Stomach (tissue), 4 donors: ENCODE measurements around the gene DOK5.

Experiments
- EP300 ChIP-seq: sonication (generic); formaldehyde crosslinking; IDR thresholded peaks from one replicate; pipeline ENCODE4 v1.6.1; 2017; ENCODE audit warnings: antibody characterized with exemption
- POLR2A ChIP-seq, 4 donors: fragments of 450-650 bp; IDR thresholded peaks; one replicate each; pipeline ENCODE4 v1.6.1; 2016; ENCODE audit warnings: antibody characterized with exemption in 4 of 4, control low read depth in 2 of 4, mild to moderate bottlenecking in 1 of 4, moderate library complexity in 1 of 4
- POLR2AphosphoS5 ChIP-seq, 3 donors: sonication (generic); formaldehyde crosslinking; IDR thresholded peaks; one replicate each; pipeline ENCODE4 v1.6.1; 2016; ENCODE audit warnings: antibody characterized with exemption in 3 of 3
- TF ChIP-seq, protein P1 (sequence below), 7 experiments: fragments of 450-650 bp in 4 of 7; fragments of 200-600 bp in 3 of 7; sonication (generic) in 3 of 7; IDR thresholded peaks; one replicate each; pipeline ENCODE4 v1.5.1; 2016 to 2019; ENCODE audit warnings: antibody characterized with exemption in 7 of 7, control low read depth in 2 of 7, mild to moderate bottlenecking in 1 of 7

DNA sequence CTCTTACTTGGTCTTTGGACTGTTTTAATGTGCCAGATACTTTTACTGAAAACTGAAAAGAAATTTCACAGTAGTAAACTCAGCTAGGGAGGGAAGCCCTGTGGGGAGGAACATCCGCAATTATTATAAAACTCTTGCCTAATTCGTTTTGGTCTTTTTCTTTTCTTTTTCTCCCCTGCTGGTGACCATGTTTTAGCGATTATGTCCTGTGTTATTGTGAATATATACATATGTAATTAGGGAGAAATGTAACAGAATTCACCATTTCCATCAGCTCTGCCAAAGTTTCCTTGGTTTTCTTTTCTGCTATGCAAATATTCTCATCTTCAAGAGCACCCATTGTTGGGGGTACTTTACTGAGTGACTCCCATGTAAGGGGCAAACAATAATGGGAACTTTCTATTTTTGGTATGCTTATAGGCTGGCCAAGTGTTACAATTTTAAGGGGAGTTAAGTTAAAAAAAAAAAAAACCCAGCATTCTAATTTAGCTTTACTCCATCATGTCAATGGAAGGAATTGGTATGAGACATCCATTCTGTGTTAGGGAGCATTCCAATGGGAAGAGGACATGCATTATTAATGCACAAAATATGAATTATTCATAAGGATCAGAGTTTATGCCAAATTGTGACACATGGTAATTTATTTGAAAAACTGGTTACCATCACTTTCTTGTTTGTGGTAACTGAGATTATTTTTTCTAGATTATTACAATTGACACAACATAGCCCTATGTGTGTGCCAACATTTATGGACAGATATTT lies 2.0 kb downstream of the DOK5 start:
- TF ChIP-seq POLR2AphosphoS5 (IDR thresholded peaks at IDR 0.05): no peak
- TF ChIP-seq, protein P1, sequence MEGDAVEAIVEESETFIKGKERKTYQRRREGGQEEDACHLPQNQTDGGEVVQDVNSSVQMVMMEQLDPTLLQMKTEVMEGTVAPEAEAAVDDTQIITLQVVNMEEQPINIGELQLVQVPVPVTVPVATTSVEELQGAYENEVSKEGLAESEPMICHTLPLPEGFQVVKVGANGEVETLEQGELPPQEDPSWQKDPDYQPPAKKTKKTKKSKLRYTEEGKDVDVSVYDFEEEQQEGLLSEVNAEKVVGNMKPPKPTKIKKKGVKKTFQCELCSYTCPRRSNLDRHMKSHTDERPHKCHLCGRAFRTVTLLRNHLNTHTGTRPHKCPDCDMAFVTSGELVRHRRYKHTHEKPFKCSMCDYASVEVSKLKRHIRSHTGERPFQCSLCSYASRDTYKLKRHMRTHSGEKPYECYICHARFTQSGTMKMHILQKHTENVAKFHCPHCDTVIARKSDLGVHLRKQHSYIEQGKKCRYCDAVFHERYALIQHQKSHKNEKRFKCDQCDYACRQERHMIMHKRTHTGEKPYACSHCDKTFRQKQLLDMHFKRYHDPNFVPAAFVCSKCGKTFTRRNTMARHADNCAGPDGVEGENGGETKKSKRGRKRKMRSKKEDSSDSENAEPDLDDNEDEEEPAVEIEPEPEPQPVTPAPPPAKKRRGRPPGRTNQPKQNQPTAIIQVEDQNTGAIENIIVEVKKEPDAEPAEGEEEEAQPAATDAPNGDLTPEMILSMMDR (IDR thresholded peaks at IDR 0.05): no peak
- TF ChIP-seq POLR2A (IDR thresholded peaks at IDR 0.05): no peak
- no peak for TF ChIP-seq EP300
